Measurements from ENCODE around the gene SPAG4.

Gene SPAG4

GRCh38 chr20:35600176-35600992 lies 15.2 kb upstream of the SPAG4 start:
- DNase-seq = no peak

- DNase-seq = peak; percentile 44
Observed at GRCh38 chr20:35600993-35601973, 14.3 kb upstream of the SPAG4 start.

- no peak for DNase-seq
Observed at GRCh38 chr20:35601990-35602389, 13.6 kb upstream of the SPAG4 start.

DNA sequence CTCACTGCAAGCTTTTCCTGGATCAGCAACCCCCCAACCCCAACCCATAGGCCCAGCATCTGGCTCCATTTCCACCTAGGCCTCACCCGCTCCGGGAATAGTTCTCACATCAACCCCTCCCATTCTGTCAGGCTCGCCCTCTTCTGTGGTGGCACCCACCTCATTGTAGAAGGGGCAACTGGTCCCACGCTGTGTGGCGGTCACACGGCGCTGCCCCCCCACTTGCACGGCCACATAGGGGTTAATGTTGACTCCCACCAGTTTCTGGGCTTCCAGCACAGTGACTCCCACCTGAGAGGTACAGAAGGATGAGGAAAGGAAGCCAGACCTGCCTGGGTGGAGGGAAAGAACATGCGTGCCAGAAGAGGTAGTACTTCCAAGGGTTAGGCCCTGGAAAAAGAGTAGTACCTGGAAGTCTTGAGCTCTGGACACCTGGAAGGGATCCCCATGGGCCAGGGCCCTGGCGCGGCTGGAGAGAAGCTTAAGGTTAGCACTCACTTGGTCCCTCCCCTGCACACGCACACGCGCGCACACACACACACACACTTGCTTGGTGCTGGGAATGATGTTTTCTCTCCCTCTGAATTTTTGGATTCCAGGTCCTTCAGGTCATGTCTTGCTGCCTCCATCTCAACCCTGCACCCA lies 12.7 kb upstream of the SPAG4 start:
- no peak for DNase-seq

DNA sequence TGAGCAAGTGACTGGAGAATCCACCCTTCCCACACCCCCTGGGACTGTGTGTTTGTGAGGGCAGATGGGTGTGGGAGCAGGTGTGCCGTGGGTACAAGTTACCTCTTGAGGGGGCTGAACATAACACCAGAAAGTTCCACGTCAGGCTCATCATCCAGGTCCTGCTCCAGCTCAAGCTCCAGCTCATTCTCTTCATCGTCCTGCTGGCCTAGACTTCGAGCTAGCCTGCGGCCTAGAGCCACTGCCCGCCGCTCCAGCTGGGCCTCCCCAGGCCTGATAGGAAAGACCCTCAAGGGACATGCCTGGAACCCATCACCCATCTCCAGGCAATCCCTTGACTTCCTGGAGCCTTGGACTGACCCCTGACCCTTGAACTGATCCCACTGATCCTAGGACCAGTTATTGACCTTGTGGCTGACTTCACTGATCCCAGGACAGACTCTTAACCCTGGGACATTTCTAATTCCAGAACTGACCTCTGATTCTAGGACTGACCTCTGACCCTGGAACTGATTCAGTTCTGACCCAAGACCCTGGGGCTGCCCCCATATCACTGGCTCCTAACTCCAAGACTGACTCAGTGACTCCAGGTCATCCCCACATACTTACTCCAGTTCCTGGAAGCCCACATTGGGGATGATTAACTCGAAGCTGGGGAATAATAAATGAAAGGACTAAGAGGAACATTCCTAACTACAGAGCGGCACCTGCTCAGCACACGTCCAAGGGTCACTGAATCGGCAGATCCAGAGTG lies 11.8 kb upstream of the SPAG4 start:
- DNase-seq = no peak

- DNase-seq = no peak
Observed at GRCh38 chr20:35604449-35604747, 11.2 kb upstream of the SPAG4 start.

GRCh38 chr20:35606127-35606526 lies 9.5 kb upstream of the SPAG4 start:
- no peak for DNase-seq

DNA sequence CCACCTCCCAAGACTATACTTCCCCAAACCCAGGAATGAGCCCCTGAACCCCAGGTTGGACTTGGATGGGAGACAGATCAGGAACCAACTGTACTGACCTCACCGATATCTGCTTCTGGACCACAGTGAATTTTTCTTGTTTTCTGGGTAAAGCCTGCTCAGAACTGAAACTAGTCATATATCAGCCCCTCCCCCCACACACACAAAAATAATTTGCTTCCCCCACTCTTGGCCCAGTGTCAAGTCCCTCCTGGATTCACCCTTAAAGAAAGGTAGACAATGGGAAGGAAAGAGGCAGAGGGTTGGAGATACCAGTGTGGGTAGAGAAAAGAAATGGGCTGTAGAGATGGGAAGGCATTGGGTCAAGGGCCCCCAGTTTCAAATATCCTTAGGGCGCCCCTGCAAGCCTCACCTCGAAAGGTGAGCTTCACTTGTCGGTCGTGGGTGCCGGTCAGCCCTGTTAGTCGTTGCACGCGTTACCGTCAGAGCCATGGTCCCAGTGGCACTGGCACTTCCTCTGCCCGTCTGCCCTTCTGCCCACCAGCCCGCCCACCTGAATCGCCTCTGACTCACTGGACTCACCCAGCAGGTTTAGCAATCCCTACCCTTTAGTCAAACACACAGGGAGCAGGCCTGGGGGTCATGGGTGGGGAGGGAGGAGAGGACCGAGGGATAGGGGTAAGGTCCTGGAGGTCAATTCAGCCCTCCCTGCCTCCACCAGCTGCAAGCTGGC lies 8.5 kb upstream of the SPAG4 start:
- DNase-seq = no peak

- DNase-seq = no peak
Observed at GRCh38 chr20:35610833-35611427, 4.7 kb upstream of the SPAG4 start.

DNA sequence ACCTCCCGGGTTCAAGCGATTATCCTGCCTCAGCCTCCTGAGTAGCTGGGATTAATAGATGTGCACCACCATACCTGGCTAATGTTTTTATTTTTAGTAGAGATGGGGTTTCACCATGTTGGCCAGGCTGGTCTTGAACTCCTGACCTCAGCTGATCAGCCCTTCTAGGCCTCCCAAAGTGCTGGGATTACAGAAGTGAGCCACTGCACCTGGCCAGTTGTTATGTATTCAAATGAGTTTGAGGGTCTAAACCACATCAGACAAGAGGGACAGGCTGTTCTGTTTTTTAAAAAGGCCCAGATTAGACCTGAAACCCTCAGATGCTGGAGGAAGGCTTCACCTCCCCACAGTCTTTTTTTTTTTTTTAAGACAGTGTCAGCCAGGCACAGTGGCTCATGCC lies 4.1 kb upstream of the SPAG4 start:
- DNase-seq = no peak

DNA sequence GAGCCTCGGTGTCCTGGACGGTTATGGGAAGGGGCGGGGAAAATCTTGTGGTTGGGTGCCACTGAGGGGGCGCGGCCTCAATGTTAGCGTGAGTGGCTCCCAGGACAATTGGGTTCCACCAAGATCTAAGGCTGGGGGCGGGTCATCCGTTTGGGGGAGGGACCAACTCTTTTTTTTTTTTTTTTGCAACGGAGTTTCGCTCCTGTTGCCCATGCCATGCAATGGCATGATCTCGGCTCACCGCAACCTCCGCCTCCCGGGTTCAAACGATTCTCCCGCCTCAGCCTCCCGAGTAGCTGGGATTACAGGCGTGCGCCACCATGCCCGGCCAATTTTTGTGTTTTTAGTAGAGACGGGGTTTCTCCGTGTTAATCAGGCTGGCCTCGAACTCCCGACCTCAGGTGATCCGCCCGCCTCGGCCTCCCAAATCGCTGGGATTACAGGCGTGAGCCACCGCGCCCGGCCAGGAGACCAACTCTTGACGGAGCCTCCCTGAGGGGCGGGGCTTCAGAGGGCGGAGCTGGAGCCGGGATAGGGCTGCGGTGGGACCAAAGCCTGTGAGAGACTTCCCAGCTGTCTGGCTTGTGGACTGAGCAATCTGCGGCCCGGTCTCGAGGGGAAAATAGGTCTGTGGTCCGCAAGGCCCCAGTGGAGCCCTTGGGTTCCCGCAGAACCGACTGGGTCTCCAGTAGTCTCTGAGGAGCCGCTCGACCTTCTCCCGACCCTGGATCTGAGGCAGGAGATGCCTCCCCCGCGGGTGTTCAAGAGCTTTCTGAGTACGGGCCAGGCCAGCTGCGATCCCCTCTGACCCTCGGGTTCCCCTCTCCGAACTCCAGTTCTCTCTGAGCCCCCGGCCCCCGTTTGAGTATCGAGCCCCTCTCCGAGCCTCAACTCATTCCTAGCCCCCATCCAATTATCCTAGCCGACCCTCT lies 1.1 kb downstream of the SPAG4 start:
- peak; percentile 40 for DNase-seq

GRCh38 chr20:35617397-35618262 lies 2.0 kb downstream of the SPAG4 start:
- peak; percentile 39 for DNase-seq

GRCh38 chr20:35618263-35619131 lies 2.9 kb downstream of the SPAG4 start:
- DNase-seq = no peak

GRCh38 chr20:35619196-35620095 lies 3.8 kb downstream of the SPAG4 start:
- DNase-seq = no peak

GRCh38 chr20:35620818-35621559 lies 5.4 kb downstream of the SPAG4 start:
- DNase-seq = no peak

- DNase-seq = no peak
Observed at GRCh38 chr20:35621560-35621946, 5.9 kb downstream of the SPAG4 start.

All from GF-D8 (cell line).